RWPE1 (cell line): ENCODE measurements around the gene GCHFR.

Source experiments
- CTCF ChIA-PET: fragments of 350-600 bp; sonication (Branson Sonifier 250); formaldehyde crosslinking; extraction: SDS; loops from one replicate; lab custom pipeline; 2021; lab: Yijun Ruan, JAX
- POLR2A ChIA-PET: fragments of 400-600 bp; formaldehyde crosslinking; extraction: SDS; loops from one replicate; lab custom pipeline; 2020; ENCODE audit warnings: antibody characterized with exemption; ENCODE audit not compliant: low non-redundant PET; lab: Yijun Ruan, JAX
- DNase-seq: peaks from one replicate; pipeline ENCODE4 v3.0.0; 2012; ENCODE audit warnings: low spot score
- H3K27ac ChIP-seq: fragments of 450-650 bp; 2 replicates; pipeline ENCODE4 v1.5.1; 2017
- TF ChIP-seq, protein P1 (sequence below): fragments of 450-650 bp; conservative IDR thresholded peaks from 2 replicates; pipeline ENCODE4 v1.5.1; 2017; ENCODE audit warnings: low read depth, mild to moderate bottlenecking

The GCHFR gene

DNA sequence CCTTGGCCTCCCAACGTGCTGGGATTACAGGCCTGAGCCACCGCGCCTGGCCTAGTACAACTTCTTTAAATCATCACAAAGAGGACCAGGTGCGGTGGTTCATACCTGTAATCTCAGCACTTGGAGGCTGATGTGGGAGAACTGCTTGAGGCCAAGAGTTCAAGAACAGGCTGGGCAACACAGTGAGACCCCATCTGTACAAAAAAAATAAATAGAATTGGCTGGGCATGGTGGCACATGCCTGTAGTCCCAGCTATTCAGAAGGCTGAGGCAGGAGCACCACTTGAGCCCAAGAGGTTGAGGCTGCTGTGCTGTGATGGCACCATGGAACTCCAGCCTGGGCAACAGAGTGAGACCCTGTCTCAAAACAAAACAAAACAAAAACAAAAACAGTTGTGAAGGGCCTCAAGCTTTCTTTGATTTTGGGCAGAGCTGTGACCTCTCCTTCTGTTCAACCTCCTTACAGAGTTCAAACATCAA lies 14.7 kb upstream of the GCHFR start:
- TF ChIP-seq, protein P1, sequence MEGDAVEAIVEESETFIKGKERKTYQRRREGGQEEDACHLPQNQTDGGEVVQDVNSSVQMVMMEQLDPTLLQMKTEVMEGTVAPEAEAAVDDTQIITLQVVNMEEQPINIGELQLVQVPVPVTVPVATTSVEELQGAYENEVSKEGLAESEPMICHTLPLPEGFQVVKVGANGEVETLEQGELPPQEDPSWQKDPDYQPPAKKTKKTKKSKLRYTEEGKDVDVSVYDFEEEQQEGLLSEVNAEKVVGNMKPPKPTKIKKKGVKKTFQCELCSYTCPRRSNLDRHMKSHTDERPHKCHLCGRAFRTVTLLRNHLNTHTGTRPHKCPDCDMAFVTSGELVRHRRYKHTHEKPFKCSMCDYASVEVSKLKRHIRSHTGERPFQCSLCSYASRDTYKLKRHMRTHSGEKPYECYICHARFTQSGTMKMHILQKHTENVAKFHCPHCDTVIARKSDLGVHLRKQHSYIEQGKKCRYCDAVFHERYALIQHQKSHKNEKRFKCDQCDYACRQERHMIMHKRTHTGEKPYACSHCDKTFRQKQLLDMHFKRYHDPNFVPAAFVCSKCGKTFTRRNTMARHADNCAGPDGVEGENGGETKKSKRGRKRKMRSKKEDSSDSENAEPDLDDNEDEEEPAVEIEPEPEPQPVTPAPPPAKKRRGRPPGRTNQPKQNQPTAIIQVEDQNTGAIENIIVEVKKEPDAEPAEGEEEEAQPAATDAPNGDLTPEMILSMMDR: no peak
- ChIA-PET POLR2A (no interaction called here), CTCF (interaction anchor here (1.5 kb wide), 1 partner anchor 33 kb away, joined by 6 read pairs; no protein-coding TSS in a partner anchor)
- no peak for DNase-seq
- no peak overlapping the region; the same call in 1 of the 2 replicates for H3K27ac ChIP-seq

DNA sequence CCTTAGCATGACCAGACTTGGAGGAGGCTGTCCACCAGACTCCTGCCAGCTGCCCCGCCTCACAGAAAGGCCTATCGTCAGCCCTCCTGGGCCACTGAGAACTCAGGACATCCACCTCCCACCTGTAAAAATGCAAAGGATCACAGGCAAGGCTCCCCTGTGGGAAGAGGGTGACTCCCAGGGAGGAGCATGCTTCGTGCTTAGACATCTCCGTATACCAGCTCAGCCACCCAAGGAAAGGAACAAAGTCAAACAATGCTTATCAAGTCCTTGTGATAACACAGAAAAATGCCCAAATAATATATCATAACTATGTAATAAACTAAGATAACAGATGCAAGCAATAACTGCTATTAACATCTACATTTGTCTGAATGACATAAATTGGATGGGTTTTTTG lies 13.0 kb upstream of the GCHFR start:
- ChIA-PET POLR2A (no interaction called here), CTCF (interaction anchor here (1.0 to 1.2 kb wide), 3 partner anchors 28 to 143 kb away, joined by 3 to 5 read pairs (median 3); partner anchors contain the start of gene VPS18)
- TF ChIP-seq, protein P1: no peak

DNA sequence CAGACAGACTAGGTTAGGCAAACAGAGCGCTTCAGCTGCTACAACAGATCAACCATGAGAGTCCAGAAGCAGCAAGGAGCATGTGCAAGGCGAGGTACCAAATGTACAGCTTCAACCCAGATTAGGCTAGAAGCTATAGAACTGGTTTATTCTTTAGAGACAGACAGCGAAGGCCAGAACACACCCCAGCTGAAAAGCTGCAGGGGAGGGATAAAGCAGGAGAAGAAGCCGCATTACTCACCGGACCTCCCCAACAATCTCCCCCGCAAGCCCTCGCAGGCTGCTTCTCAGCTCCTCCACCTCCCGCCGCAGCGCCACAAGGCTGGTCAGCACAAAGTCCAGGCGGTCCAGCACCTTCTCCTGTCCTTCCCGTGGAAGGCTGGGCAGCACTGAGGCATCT lies 12.1 kb upstream of the GCHFR start:
- no peak for DNase-seq
- TF ChIP-seq, protein P1: no peak
- CTCF ChIA-PET: interaction anchor here (1.1 to 1.2 kb wide), 2 partner anchors 31 to 142 kb away, joined by 3 to 5 read pairs; partner anchors contain the start of gene VPS18
- H3K27ac ChIP-seq: peak overlapping the region; percentile 12; the same call in 1 of the 2 replicates
- POLR2A ChIA-PET: no interaction called here

More for the DNA sequence above, 13.0 kb upstream of the GCHFR start:
- no peak for DNase-seq
- no peak overlapping the region for H3K27ac ChIP-seq

DNA sequence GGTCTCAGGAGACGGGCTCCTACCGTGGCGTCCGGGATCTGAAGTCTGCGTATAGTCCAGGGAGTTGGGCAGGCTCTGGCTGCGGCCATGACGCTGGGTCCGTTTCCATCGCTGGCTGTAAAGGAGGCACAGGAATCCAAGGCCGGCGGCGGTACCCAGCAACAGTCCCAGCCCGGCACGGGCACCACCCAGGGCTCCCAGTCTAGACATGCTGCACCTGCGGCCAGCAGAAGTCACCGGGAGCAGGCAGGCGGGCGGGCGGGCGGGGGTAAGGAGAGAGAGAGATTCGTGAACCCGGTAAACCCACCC lies 9.3 kb upstream of the GCHFR start:
- peak overlapping the region; percentile 89 for H3K27ac ChIP-seq
- ChIA-PET POLR2A (no interaction called here), CTCF (interaction anchor here (0.5 to 0.6 kb wide), 2 partner anchors 140 to 188 kb away, joined by 3 to 4 read pairs; partner anchors contain the start of gene VPS18)
- no peak for DNase-seq
- TF ChIP-seq, protein P1: no peak

DNA sequence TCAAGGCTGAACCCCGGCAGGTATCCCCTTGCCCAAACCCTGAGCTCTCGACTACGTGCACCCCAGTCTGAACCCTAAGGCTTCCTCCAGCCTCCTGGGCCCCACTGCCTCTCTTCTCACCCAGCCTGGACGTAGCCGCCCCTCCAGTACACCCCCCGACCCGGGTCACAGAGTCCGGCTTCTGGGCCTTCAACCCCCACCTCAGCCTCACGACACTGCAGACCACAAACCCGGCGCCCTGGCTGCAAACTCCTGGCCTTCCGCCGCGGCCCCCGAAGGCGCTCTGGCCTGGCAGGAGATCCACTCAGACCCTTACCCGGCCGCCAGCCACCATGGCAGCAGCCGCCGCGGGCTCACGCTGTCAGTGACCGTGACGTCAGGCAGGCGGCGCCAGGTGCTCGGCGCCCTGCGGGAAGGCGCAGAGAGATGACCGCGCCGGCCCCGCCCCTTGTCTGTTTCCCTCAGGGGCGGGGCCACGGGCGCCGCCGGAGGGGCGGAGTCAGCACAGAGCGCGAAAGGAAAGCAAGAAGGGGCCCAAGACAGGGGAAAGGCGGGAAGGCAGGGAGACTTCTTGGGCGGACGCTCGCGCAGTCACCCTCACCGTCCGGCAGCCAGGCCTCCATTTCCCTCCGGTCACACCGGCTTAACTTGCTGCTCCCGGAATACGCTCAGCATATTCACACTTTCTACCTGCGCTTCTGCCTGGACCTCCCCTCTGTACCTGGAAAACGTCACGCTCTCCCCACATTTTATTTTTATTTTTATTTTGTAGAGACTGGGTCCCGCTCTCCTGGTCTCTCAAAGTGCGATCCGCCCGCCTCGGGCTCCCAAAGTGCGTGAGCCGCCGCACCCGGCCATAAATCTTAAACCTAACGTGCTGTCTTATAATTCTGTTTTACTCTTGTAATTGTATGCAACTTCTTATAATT lies 8.7 kb upstream of the GCHFR start, which contains the start of gene RMDN3:
RMDN3 (minus strand) TSS at position 372 of the 929 bp plus-strand sequence. CDS start 471 bp downstream, outside the sequence.
- ChIA-PET POLR2A (no interaction called here), CTCF (interaction anchor here (0.5 kb wide), 1 partner anchor 187 kb away, joined by 4 read pairs; no protein-coding TSS in a partner anchor)
- peak; percentile 91 for DNase-seq
- TF ChIP-seq, protein P1: no peak
- peak within 1 kb of the TSS; percentile 89 for H3K27ac ChIP-seq

DNA sequence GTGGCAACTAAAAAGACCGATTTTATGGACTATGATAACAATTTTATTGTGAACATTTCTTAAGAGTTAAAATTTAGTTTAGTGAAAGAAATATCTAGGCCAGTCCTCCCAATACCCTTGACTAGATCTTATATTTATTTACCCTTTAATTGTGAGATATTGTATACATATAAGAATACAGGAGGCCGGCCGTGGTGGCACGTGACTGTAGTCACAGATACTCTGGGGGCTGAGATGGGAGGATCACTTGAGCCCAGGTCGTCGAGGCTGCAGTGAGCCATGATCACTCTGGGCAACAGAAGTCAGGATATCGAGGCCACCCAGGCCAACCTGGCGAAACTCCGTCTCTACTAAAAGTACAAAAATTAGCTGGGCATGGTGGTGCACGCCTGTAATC lies 8.1 kb upstream of the GCHFR start:
- TF ChIP-seq, protein P1: no peak
- DNase-seq: no peak
- POLR2A ChIA-PET: interaction anchor here (0.7 to 1.2 kb wide), 2 partner anchors 14 to 36 kb away, joined by 3 to 5 read pairs; partner anchors contain the start of gene C15orf62
- CTCF ChIA-PET: interaction anchor here (0.6 kb wide), 1 partner anchor 166 kb away, joined by 4 read pairs; no protein-coding TSS in a partner anchor
- peak overlapping the region; percentile 89 for H3K27ac ChIP-seq
